WTC11 (cell line): ENCODE results near the gene ZNF827. TPM values are rescaled to one million over a fixed set of nuclear protein-coding genes. Genes with fewer than 3 reads are reported as not detected.

Source experiments
- ATAC-seq: fragments of 200-7000 bp; cut with Tn5 transposase; 2 replicates; pipeline ENCODE4 v1.10.0; 2021; ENCODE audit warnings: mild to moderate bottlenecking, moderate library complexity
- CTCF ChIA-PET: fragments of 300-600 bp; sonication (Branson Sonifier 250); formaldehyde crosslinking; loops from one replicate; lab custom pipeline; 2021; ENCODE audit warnings: antibody characterized with exemption; lab: Charles Lee
- POLR2A ChIA-PET: fragments of 350-600 bp; sonication (Branson Sonifier 250); formaldehyde crosslinking; loops from one replicate; lab custom pipeline; 2021; ENCODE audit warnings: antibody characterized with exemption; lab: Charles Lee
- DNase-seq: peaks from one replicate; pipeline ENCODE4 v3.0.0; 2021; ENCODE audit warnings: low spot score
- H3K27ac Mint-ChIP-seq: 2 replicates; pipeline ENCODE4 v1.8.0; 2021; ENCODE audit warnings: mixed read lengths
- H3K27me3 Mint-ChIP-seq: 2 replicates; pipeline ENCODE4 v1.8.0; 2021; ENCODE audit warnings: low read depth, mild to moderate bottlenecking, moderate library complexity, mixed read lengths
- H3K36me3 Mint-ChIP-seq: 2 replicates; pipeline ENCODE4 v1.8.0; 2021; ENCODE audit warnings: mixed read lengths
- H3K4me1 Mint-ChIP-seq: 2 replicates; pipeline ENCODE4 v1.8.0; 2022; ENCODE audit warnings: mixed read lengths
- H3K4me3 Mint-ChIP-seq: 2 replicates; pipeline ENCODE4 v1.8.0; 2021; ENCODE audit warnings: mild to moderate bottlenecking, moderate library complexity, mixed read lengths
- H3K9me3 Mint-ChIP-seq: 2 replicates; pipeline ENCODE4 v1.8.0; 2021; ENCODE audit warnings: mixed read lengths
- AFF4 ChIP-seq: sonication (generic); formaldehyde crosslinking; IDR thresholded peaks from 2 replicates; pipeline ENCODE4 v1.8.1; 2023; ENCODE audit warnings: mild to moderate bottlenecking, missing genetic modification reagents, borderline replicate concordance
- AR ChIP-seq: fragments of 250-450 bp; sonication (Bioruptor Pico); IDR thresholded peaks from 2 replicates; pipeline ENCODE4 v1.9.0; 2021; ENCODE audit warnings: mild to moderate bottlenecking
- CTCF ChIP-seq: fragments of 200-600 bp; IDR thresholded peaks from 2 replicates; pipeline ENCODE4 v1.8.0; 2022; ENCODE audit warnings: antibody characterized with exemption
- FOXJ3 ChIP-seq: sonication (generic); formaldehyde crosslinking; IDR thresholded peaks from 2 replicates; pipeline ENCODE4 v1.9.0; 2021; ENCODE audit warnings: missing genetic modification reagents, mild to moderate bottlenecking, borderline replicate concordance
- KAT7 ChIP-seq: sonication (generic); formaldehyde crosslinking; IDR thresholded peaks from 2 replicates; pipeline ENCODE4 v1.8.1; 2023; ENCODE audit warnings: missing genetic modification reagents, mild to moderate bottlenecking, borderline replicate concordance
- MAX ChIP-seq: sonication (generic); formaldehyde crosslinking; IDR thresholded peaks from 2 replicates; pipeline ENCODE4 v1.8.0; 2022; ENCODE audit warnings: mild to moderate bottlenecking, missing genetic modification reagents
- NFATC4 ChIP-seq: fragments of 250-450 bp; sonication (Bioruptor Pico); IDR thresholded peaks from 2 replicates; pipeline ENCODE4 v1.9.0; 2021; ENCODE audit warnings: mild to moderate bottlenecking
- NFE2L1 ChIP-seq: sonication (generic); formaldehyde crosslinking; IDR thresholded peaks from 2 replicates; pipeline ENCODE4 v1.8.1; 2023; ENCODE audit warnings: missing genetic modification reagents
- NFYB ChIP-seq: sonication (generic); formaldehyde crosslinking; conservative IDR thresholded peaks from 2 replicates; pipeline ENCODE4 v1.8.0; 2022; ENCODE audit warnings: low read depth, missing genetic modification reagents
- NR2C2 ChIP-seq: sonication (generic); formaldehyde crosslinking; IDR thresholded peaks from 2 replicates; pipeline ENCODE4 v1.8.0; 2022; ENCODE audit warnings: mild to moderate bottlenecking, missing genetic modification reagents
- NR3C1 ChIP-seq: sonication (generic); formaldehyde crosslinking; conservative IDR thresholded peaks from 2 replicates; pipeline ENCODE4 v1.8.1; 2023; ENCODE audit warnings: low read depth, mild to moderate bottlenecking, missing genetic modification reagents
- PREB ChIP-seq: sonication (generic); formaldehyde crosslinking; IDR thresholded peaks from 2 replicates; pipeline ENCODE4 v1.8.1; 2022; ENCODE audit warnings: mild to moderate bottlenecking, missing genetic modification reagents, moderate library complexity, borderline replicate concordance
- SOX15 ChIP-seq: fragments of 250-450 bp; sonication (Bioruptor Pico); IDR thresholded peaks from 2 replicates; pipeline ENCODE4 v1.9.0; 2021; ENCODE audit warnings: mild to moderate bottlenecking
- SP1 ChIP-seq: sonication (generic); formaldehyde crosslinking; conservative IDR thresholded peaks from 2 replicates; pipeline ENCODE4 v1.8.1; 2022; ENCODE audit warnings: missing genetic modification reagents
- USF2 ChIP-seq: sonication (generic); formaldehyde crosslinking; IDR thresholded peaks from 2 replicates; pipeline ENCODE4 v1.8.1; 2023; ENCODE audit warnings: mild to moderate bottlenecking, missing genetic modification reagents, moderate library complexity
- ZNF263 ChIP-seq: sonication (generic); formaldehyde crosslinking; IDR thresholded peaks from 2 replicates; pipeline ENCODE4 v1.8.1; 2022; ENCODE audit warnings: low read depth, mild to moderate bottlenecking, moderate library complexity, missing genetic modification reagents
- ZNF532 ChIP-seq: fragments of 250-450 bp; sonication (Bioruptor Pico); IDR thresholded peaks from 2 replicates; pipeline ENCODE4 v1.9.0; 2021; ENCODE audit warnings: mild to moderate bottlenecking, borderline replicate concordance
- ZNF671 ChIP-seq: fragments of 250-450 bp; sonication (Bioruptor Pico); IDR thresholded peaks from 2 replicates; pipeline ENCODE4 v1.8.0; 2021; ENCODE audit warnings: mild to moderate bottlenecking
- total RNA-seq: library from RNA; stranded (reverse); gene quantifications from 3 replicates; pipeline ENCODE4 v1.2.3, GENCODE V29; 2021

ZNF827 gene
- total RNA-seq, 1 experiment from 2014 or later = 25.6 TPM

- TF ChIP-seq KAT7 (CRISPR knock-in tag) (no peak), SP1 (no peak), ZNF532 (CRISPR knock-in tag) (no peak), NFATC4 (CRISPR knock-in tag) (no peak), CTCF (no peak)
Observed at GRCh38 chr4:145775406-145775805, 163.2 kb downstream of the ZNF827 start (continued).

- TF ChIP-seq NFE2L1 (CRISPR knock-in tag) (no peak), PREB (CRISPR knock-in tag) (no peak), USF2 (no peak), SOX15 (no peak), NR2C2 (no peak), ZNF263 (CRISPR knock-in tag) (no peak), MAX (CRISPR knock-in tag) (no peak)
- peaks cover 51% of the 10 kb centered on the region for H3K36me3 Mint-ChIP-seq
- CTCF ChIA-PET = no interaction called here
- POLR2A ChIA-PET = no interaction called here
- H3K4me3 Mint-ChIP-seq = no peak overlapping the region
- H3K27ac Mint-ChIP-seq = peak overlapping the region; percentile 25; the same call in 1 of the 2 replicates
- DNase-seq (no peak), ATAC-seq (no peak)
- no peaks in the 10 kb centered on the region for H3K27me3 Mint-ChIP-seq
- peaks cover 30% of the 10 kb centered on the region for H3K4me1 Mint-ChIP-seq
- H3K9me3 Mint-ChIP-seq = no peaks in the 10 kb centered on the region
Observed at GRCh38 chr4:145774473-145774872, 164.2 kb downstream of the ZNF827 start.

GRCh38 chr4:145773581-145774234 is 164.9 kb downstream of the ZNF827 start:
- no peak for ATAC-seq
- CTCF ChIA-PET = no interaction called here
- no peaks in the 10 kb centered on the region for H3K27me3 Mint-ChIP-seq
- H3K4me3 Mint-ChIP-seq = no peak overlapping the region
- POLR2A ChIA-PET = interaction anchor here (0.5 kb wide), 1 partner anchor 415 kb away, joined by 4 read pairs; no protein-coding TSS in a partner anchor
- H3K9me3 Mint-ChIP-seq = no peaks in the 10 kb centered on the region
- H3K27ac Mint-ChIP-seq = peak overlapping the region; percentile 25
- no peak for DNase-seq
- H3K4me1 Mint-ChIP-seq = peaks cover 23% of the 10 kb centered on the region
- H3K36me3 Mint-ChIP-seq = peaks cover 47% of the 10 kb centered on the region
- TF ChIP-seq NFYB (CRISPR knock-in tag) (no peak), FOXJ3 (CRISPR knock-in tag) (no peak), AFF4 (CRISPR knock-in tag) (no peak), NR3C1 (CRISPR knock-in tag) (no peak), ZNF671 (CRISPR knock-in tag) (no peak), AR (no peak)
